ENCODE data around the gene TICRR. TPM values are rescaled to one million over a fixed set of nuclear protein-coding genes. Genes with fewer than 3 reads are reported as not detected.

TICRR gene
- total RNA-seq, 1 donor from 2014 or later: 0.62 TPM

GRCh38 chr15:89672221-89673164, 97.2 kb downstream of the TICRR start:
- DNase-seq: no peak

GRCh38 chr15:89673165-89673512, 97.9 kb downstream of the TICRR start:
- DNase-seq: no peak

GRCh38 chr15:89674526-89674925, 99.3 kb downstream of the TICRR start:
- no peak for DNase-seq

- no peak for DNase-seq
Measured at GRCh38 chr15:89675606-89676005, 100.3 kb downstream of the TICRR start.

GRCh38 chr15:89677381-89677780, 102.1 kb downstream of the TICRR start:
- no peak for DNase-seq

Other genes starting within 250 kb of the TICRR start
- 38.4 TPM for gene POLG, start 240.6 kb upstream of the TICRR start, total RNA-seq
- gene RHCG, start 78.9 kb upstream of the TICRR start, total RNA-seq: 2.7 TPM
- gene KIF7, start 80.0 kb downstream of the TICRR start, total RNA-seq: 5.1 TPM
- 0.47 TPM for gene PLIN1, start 103.9 kb downstream of the TICRR start, total RNA-seq
- 14.5 TPM for gene PEX11A, start 115.3 kb downstream of the TICRR start, total RNA-seq
- gene WDR93, start 115.3 kb downstream of the TICRR start, total RNA-seq: 0.31 TPM
- gene MESP1, start 175.8 kb downstream of the TICRR start, total RNA-seq: 1.6 TPM
- not detected for gene MESP2, start 200.9 kb downstream of the TICRR start, total RNA-seq
- gene ANPEP, start 239.4 kb downstream of the TICRR start, total RNA-seq: 0.16 TPM

Data from occipital lobe (tissue), 2 donors.